CD14-positive monocyte (primary cell): ENCODE data around the gene TRIM61. TPM values are rescaled to one million over a fixed set of nuclear protein-coding genes. Genes with fewer than 3 reads are reported as not detected.

ENCODE experiments used
- DNase-seq, 3 donors: peaks; one replicate each; pipeline ENCODE4 v3.0.0-alpha.2; 2011 to 2022
- H2AFZ ChIP-seq: 2 replicates; pipeline ENCODE4 v1.6.0; 2012; ENCODE audit warnings: mild to moderate bottlenecking, low read depth, low read length, inconsistent platforms; ENCODE audit not compliant: insufficient read depth, poor library complexity, severe bottlenecking
- H3K27ac ChIP-seq, 2 donors: 1 replicate in 1 of 2; 2 replicates in 1 of 2; pipeline ENCODE4 v1.5.1; 2012 to 2013; ENCODE audit warnings: low read length in 2 of 2, control low read depth in 1 of 2, inconsistent platforms in 1 of 2, low read depth in 1 of 2, mild to moderate bottlenecking in 1 of 2
- H3K27me3 ChIP-seq, 2 donors: one replicate each; pipeline versions ENCODE4 v1.6.0 to v1.6.1; 2011 to 2013; ENCODE audit warnings: low read length in 2 of 2; ENCODE audit not compliant: control insufficient read depth in 2 of 2, insufficient read depth in 2 of 2
- H3K36me3 ChIP-seq, 2 donors: replicated peaks in 1 of 2; 1 replicate in 1 of 2; 2 replicates in 1 of 2; pipeline versions ENCODE4 v1.5.1 to v1.6.1; 2012 to 2013; ENCODE audit warnings: low read length in 2 of 2, control low read depth in 1 of 2, inconsistent platforms in 1 of 2, mild to moderate bottlenecking in 1 of 2; ENCODE audit not compliant: insufficient read depth in 2 of 2, control insufficient read depth in 1 of 2
- H3K4me1 ChIP-seq, 2 donors: 1 replicate in 1 of 2; 2 replicates in 1 of 2; pipeline versions ENCODE4 v1.5.1 to v1.6.1; 2012 to 2013; ENCODE audit warnings: low read length in 2 of 2, control low read depth in 1 of 2, inconsistent platforms in 1 of 2, mild to moderate bottlenecking in 1 of 2, moderate library complexity in 1 of 2; ENCODE audit not compliant: insufficient read depth in 2 of 2, control insufficient read depth in 1 of 2
- H3K4me2 ChIP-seq: replicated peaks from 2 replicates; pipeline ENCODE3; 2012; ENCODE audit warnings: low read length, moderate library complexity, mild to moderate bottlenecking; ENCODE audit not compliant: poor library complexity, severe bottlenecking; ENCODE audit errors: extremely low read depth
- H3K4me3 ChIP-seq, 3 experiments: fragments of 200-600 bp in 1 of 3; sonication (generic) in 1 of 3; replicated peaks in 1 of 3; 1 replicate in 2 of 3; 2 replicates in 1 of 3; pipeline ENCODE4 v1.5.1; 2011 to 2013; ENCODE audit warnings: low read length in 3 of 3, mild to moderate bottlenecking in 3 of 3, control low read depth in 2 of 3, low read depth in 2 of 3, inconsistent platforms in 1 of 3, moderate library complexity in 1 of 3
- H3K79me2 ChIP-seq: 2 replicates; pipeline ENCODE4 v1.6.0; 2012; ENCODE audit warnings: mild to moderate bottlenecking, control low read depth, inconsistent platforms, low read length, moderate library complexity; ENCODE audit not compliant: insufficient read depth
- H3K9ac ChIP-seq: 2 replicates; pipeline ENCODE4 v1.6.0; 2017; ENCODE audit warnings: low read length, mild to moderate bottlenecking; ENCODE audit not compliant: insufficient read depth, poor library complexity, severe bottlenecking
- H3K9me3 ChIP-seq, 2 donors: replicated peaks in 1 of 2; 1 replicate in 1 of 2; 2 replicates in 1 of 2; pipeline versions ENCODE4 v1.5.1 to v1.6.1; 2012 to 2013; ENCODE audit warnings: low read length in 2 of 2, control low read depth in 1 of 2; ENCODE audit not compliant: control insufficient read depth in 1 of 2, insufficient read depth in 1 of 2
- H4K20me1 ChIP-seq: 2 replicates; pipeline ENCODE4 v1.6.0; 2012; ENCODE audit warnings: mild to moderate bottlenecking, low read length, control low read depth, moderate library complexity; ENCODE audit not compliant: insufficient read depth
- H3K27ac Mint-ChIP-seq, 7 donors: one replicate each; pipeline ENCODE4 v1.8.0; 2020; ENCODE audit warnings: mild to moderate bottlenecking in 7 of 7, mixed read lengths in 7 of 7, moderate library complexity in 6 of 7, inconsistent platforms in 2 of 7
- H3K27me3 Mint-ChIP-seq, 3 donors: one replicate each; pipeline ENCODE4 v1.8.0; 2021 to 2022; ENCODE audit warnings: low read depth in 3 of 3, mild to moderate bottlenecking in 3 of 3, mixed read lengths in 3 of 3, moderate library complexity in 3 of 3, inconsistent platforms in 1 of 3
- H3K36me3 Mint-ChIP-seq, 2 donors: one replicate each; pipeline ENCODE4 v1.8.0; 2020; ENCODE audit warnings: mixed read lengths in 2 of 2, inconsistent platforms in 1 of 2, mild to moderate bottlenecking in 1 of 2
- H3K4me1 Mint-ChIP-seq: one replicate; pipeline ENCODE4 v1.8.0; 2020; ENCODE audit warnings: mild to moderate bottlenecking, mixed read lengths
- H3K4me3 Mint-ChIP-seq, 2 donors: one replicate each; pipeline ENCODE4 v1.8.0; 2020; ENCODE audit warnings: mild to moderate bottlenecking in 2 of 2, mixed read lengths in 2 of 2, moderate library complexity in 1 of 2
- H3K9me3 Mint-ChIP-seq, 7 donors: one replicate each; pipeline ENCODE4 v1.8.0; 2020 to 2022; ENCODE audit warnings: mixed read lengths in 7 of 7, mild to moderate bottlenecking in 6 of 7, moderate library complexity in 6 of 7, inconsistent platforms in 2 of 7
- WGBS: methylation state at CpG from one replicate; pipeline ENCODE4 v1.1.5; 2013; ENCODE audit warnings: missing lambda C conversion rate; ENCODE audit not compliant: insufficient coverage; 5-methylcytosine and 5-hydroxymethylcytosine counted together
- intact Hi-C, 2 donors: fragments of 100-400 bp; cut with micrococcal nuclease; formaldehyde crosslinking; loops; one replicate each; pipeline versions ENCODE4 v1.15.0 to v1.15.1; 2023
- polyA plus RNA-seq, 3 donors: library from polyadenylated mRNA; depleted of rRNA in 1 of 3; unstranded in 2 of 3; stranded (reverse) in 1 of 3; fragments of 300-500 nt in 2 of 3; fragments of >200 nt in 1 of 3; fragmentation: Illumina TruSeq in 2 of 3; gene quantifications; 1 replicate in 2 of 3; 2 replicates in 1 of 3; pipeline ENCODE4 v1.2.3, GENCODE V29; 2012 to 2021
- TF ChIP-seq, protein P1 (sequence below): fragments of 200-600 bp; IDR thresholded peaks from one replicate; pipeline ENCODE4 v1.8.0; 2022; ENCODE audit warnings: antibody characterized with exemption, mild to moderate bottlenecking

The TRIM61 gene
- polyA plus RNA-seq, 3 donors = 0.04 TPM; not detected in 2

DNA sequence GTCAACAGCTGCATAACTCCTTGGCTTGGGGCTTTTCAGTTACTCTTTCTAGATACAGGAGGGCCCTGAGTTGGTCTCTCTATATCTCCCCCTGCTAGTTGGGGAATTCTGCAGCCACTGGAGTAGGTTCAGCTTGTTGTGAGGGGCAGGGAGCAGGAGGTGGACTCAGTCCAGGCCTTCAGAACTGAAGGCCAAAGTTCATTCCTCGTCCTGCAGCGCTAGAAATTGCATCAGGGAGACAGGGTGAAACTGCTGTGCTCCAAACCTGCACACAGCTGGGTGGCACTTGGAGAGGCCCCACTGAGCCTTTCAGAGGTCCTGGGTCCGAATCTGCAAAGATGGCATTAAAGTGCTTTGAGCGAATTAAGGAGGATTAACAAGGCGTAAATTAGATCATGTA lies 29.4 kb upstream of the TRIM61 start:
- WGBS = 92% methylated on average over 3 of the region's 5 CpGs
- no peaks in the 10 kb centered on the region for H3K36me3 ChIP-seq
- no peaks in the 10 kb centered on the region for H3K27me3 ChIP-seq
- H3K4me1 ChIP-seq = no peaks in the 10 kb centered on the region
- no peaks in the 10 kb centered on the region for H3K79me2 ChIP-seq
- H3K27ac ChIP-seq = no peak overlapping the region
- H3K27ac Mint-ChIP-seq = no peak overlapping the region
- no peak for DNase-seq
- H3K9me3 Mint-ChIP-seq = peaks cover 0 to 3% (median 0%) of the 10 kb centered on the region in 7 donors
- TF ChIP-seq, protein P1, sequence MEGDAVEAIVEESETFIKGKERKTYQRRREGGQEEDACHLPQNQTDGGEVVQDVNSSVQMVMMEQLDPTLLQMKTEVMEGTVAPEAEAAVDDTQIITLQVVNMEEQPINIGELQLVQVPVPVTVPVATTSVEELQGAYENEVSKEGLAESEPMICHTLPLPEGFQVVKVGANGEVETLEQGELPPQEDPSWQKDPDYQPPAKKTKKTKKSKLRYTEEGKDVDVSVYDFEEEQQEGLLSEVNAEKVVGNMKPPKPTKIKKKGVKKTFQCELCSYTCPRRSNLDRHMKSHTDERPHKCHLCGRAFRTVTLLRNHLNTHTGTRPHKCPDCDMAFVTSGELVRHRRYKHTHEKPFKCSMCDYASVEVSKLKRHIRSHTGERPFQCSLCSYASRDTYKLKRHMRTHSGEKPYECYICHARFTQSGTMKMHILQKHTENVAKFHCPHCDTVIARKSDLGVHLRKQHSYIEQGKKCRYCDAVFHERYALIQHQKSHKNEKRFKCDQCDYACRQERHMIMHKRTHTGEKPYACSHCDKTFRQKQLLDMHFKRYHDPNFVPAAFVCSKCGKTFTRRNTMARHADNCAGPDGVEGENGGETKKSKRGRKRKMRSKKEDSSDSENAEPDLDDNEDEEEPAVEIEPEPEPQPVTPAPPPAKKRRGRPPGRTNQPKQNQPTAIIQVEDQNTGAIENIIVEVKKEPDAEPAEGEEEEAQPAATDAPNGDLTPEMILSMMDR = no peak
- no peak overlapping the region for H2AFZ ChIP-seq
- no peak overlapping the region for H3K9ac ChIP-seq
- no peaks in the 10 kb centered on the region for H3K4me1 Mint-ChIP-seq
- no peak overlapping the region for H3K4me3 ChIP-seq
- H3K4me2 ChIP-seq = no peak overlapping the region
- H3K36me3 Mint-ChIP-seq = no peaks in the 10 kb centered on the region
- intact Hi-C loops = no loop called here
- peaks cover 0 to 7% (median 4%) of the 10 kb centered on the region in 3 donors for H3K27me3 Mint-ChIP-seq
- H3K9me3 ChIP-seq = no peaks in the 10 kb centered on the region
- H4K20me1 ChIP-seq = no peaks in the 10 kb centered on the region
- H3K4me3 Mint-ChIP-seq = no peak overlapping the region

DNA sequence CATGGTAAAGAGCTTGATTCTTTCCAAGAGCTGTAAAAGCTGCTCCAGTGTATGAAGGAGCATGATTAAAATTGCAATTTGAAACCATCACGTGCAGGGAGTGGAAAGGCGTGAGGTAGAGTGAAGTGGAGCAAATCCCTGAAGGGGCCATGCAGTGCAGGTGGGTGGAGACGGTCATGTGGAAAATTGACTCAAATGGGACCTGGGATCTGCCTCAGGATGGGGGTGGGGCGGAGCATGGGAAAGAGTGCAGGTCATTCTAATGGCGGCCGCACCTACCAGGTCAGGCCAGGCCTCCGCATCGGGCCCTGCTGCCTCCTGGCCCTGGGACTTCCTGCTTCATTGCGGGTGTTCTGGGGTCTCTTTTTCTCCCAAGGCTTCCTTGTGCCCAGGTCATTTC lies 29.0 kb upstream of the TRIM61 start:
- Histone ChIP-seq H2AFZ (no peak overlapping the region), H3K27me3 (no peaks in the 10 kb centered on the region), H3K9me3 (no peaks in the 10 kb centered on the region), H3K4me1 (no peaks in the 10 kb centered on the region), H3K9ac (no peak overlapping the region), H3K79me2 (no peaks in the 10 kb centered on the region), H3K4me2 (no peak overlapping the region), H3K27ac (no peak overlapping the region), H3K4me3 (no peak overlapping the region), H3K36me3 (no peaks in the 10 kb centered on the region), H4K20me1 (no peaks in the 10 kb centered on the region)
- no peak overlapping the region for H3K27ac Mint-ChIP-seq
- TF ChIP-seq, protein P1 = no peak
- H3K4me3 Mint-ChIP-seq = no peak overlapping the region
- peaks cover 0 to 7% (median 4%) of the 10 kb centered on the region in 3 donors for H3K27me3 Mint-ChIP-seq
- no peak for DNase-seq
- 99% methylated on average over 9 of the region's 9 CpGs for WGBS
- no peaks in the 10 kb centered on the region for H3K4me1 Mint-ChIP-seq
- no peaks in the 10 kb centered on the region for H3K36me3 Mint-ChIP-seq
- intact Hi-C loops = no loop called here
- H3K9me3 Mint-ChIP-seq = peaks cover 0 to 3% (median 0%) of the 10 kb centered on the region in 7 donors
